Measurements from ENCODE around the gene HACD1.

Gene HACD1

DNA sequence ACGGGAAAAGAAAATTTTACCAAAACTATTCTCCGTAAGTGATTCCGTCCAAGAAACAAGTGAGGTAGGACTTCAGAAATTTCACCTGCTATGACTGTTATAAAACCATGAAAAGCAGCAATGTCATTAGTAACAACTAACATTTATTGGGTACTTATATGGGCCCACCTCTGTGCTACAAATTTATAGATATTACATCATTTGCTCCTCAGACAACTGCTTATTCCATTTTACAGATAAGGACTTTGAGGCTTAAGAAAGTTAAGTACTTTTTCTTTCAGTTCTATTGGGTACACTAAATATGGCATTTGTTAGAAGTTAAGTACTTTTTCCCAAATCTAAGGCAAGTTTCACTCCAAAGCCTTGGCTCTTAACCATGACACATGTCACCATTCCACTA lies 36.3 kb downstream of the HACD1 start:
- DNase-seq (ENCODE audit: low spot score): no peak

DNA sequence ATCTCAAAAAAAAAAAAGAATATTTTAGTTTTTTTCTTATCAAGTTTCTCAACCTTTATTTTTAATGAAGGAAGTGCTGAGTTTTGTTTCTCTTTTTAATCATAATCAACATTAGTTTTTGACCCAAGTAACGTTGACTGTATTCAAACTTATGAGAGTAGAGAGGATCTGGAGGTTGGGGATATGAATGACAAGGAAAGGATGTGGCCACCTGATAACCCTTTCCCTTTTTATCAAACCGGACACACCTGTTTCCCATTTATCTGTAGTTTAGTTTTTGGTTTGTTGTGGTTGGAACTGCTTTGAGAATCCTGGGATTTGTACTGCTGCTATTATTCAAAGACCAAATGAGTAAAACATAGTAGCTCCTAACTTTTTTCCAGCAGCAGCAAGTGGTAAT lies 38.6 kb downstream of the HACD1 start:
- TF ChIP-seq, protein P1, sequence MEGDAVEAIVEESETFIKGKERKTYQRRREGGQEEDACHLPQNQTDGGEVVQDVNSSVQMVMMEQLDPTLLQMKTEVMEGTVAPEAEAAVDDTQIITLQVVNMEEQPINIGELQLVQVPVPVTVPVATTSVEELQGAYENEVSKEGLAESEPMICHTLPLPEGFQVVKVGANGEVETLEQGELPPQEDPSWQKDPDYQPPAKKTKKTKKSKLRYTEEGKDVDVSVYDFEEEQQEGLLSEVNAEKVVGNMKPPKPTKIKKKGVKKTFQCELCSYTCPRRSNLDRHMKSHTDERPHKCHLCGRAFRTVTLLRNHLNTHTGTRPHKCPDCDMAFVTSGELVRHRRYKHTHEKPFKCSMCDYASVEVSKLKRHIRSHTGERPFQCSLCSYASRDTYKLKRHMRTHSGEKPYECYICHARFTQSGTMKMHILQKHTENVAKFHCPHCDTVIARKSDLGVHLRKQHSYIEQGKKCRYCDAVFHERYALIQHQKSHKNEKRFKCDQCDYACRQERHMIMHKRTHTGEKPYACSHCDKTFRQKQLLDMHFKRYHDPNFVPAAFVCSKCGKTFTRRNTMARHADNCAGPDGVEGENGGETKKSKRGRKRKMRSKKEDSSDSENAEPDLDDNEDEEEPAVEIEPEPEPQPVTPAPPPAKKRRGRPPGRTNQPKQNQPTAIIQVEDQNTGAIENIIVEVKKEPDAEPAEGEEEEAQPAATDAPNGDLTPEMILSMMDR (IDR thresholded peaks at IDR 0.05; ENCODE audit: extremely low read depth, missing control alignments): no peak
- DNase-seq (ENCODE audit: low spot score): no peak

More for the DNA sequence above, 36.3 kb downstream of the HACD1 start:
- TF ChIP-seq, protein P1 (IDR thresholded peaks at IDR 0.05; ENCODE audit: extremely low read depth, missing control alignments): no peak

GRCh38 chr10:17576768-17577167 lies 40.4 kb downstream of the HACD1 start:
- TF ChIP-seq, protein P1 (IDR thresholded peaks at IDR 0.05; ENCODE audit: extremely low read depth, missing control alignments): no peak
- no peak for DNase-seq (ENCODE audit: low spot score)

DNA sequence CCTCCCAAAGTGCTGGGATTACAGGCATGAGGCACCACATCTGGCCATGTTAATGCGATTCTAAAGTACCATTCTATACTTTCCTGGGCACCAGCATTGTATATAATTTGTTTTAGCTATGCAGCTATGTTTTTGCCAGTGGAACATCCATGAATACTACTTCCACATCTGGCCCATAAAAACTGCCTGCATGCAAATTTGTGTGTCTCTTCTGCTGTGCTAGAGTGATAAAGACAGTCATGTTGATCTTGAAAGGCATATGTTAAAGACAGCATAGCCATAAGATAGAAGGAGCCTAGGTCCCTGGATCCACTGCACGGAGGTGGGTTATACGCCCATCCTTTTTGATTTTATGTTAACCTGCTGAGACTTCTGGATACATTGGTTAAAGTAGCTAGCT lies 52.3 kb downstream of the HACD1 start:
- DNase-seq (ENCODE audit: low spot score): no peak
- TF ChIP-seq, protein P1 (IDR thresholded peaks at IDR 0.05; ENCODE audit: extremely low read depth, missing control alignments): no peak

DNA sequence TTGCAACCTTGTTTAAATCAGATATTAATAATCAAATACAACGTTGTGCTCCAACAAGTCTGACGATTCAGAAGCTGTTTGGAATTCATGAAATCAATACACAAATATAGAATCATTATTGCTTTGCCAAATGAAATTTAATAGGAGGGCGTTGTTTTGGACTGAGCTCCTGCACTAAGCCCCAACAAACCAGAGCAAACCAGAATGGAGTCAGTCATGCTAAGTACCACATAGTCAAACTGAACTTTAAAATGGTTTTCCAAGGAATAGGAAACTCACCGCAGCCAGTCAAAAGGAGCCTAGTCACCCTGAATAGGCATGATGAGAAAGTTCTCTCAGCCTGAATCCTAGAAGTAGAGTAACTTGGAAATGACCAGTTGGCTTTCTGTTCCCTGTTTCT lies 53.7 kb downstream of the HACD1 start:
- TF ChIP-seq, protein P1 (IDR thresholded peaks at IDR 0.05; ENCODE audit: extremely low read depth, missing control alignments): no peak
- no peak for DNase-seq (ENCODE audit: low spot score)

- DNase-seq (ENCODE audit: low spot score): no peak
- TF ChIP-seq, protein P1 (IDR thresholded peaks at IDR 0.05; ENCODE audit: extremely low read depth, missing control alignments): no peak
Measured at GRCh38 chr10:17562614-17563013, 54.6 kb downstream of the HACD1 start.

DNA sequence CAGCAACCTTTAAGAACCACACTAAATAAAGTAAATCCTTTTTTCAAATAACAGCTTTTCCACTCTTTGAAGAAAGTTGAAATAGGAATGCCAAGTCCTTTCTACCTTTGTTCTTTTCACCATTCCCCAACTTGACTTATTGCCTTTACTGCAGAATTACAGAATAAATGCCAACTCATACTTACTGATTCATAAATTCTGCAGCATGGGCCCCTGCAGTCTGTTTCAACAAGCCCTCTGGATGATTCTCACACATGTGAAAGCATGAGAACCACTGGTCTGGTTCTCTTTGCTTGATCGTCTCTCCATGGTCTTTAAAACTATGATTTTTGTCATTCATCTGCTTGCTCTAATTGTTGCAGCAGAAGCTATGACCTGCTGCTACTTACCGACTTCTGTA lies 56.1 kb downstream of the HACD1 start:
- TF ChIP-seq, protein P1 (IDR thresholded peaks at IDR 0.05; ENCODE audit: extremely low read depth, missing control alignments): no peak
- no peak for DNase-seq (ENCODE audit: low spot score)
